CD4-positive, alpha-beta T cell (primary cell): ENCODE results near the gene ZNF273. TPM values are rescaled to one million over a fixed set of nuclear protein-coding genes. Genes with fewer than 3 reads are reported as not detected.
A peak's percentile ranks its signal among the peaks of the same experiment; 100 is the strongest.

ENCODE experiments used
- ATAC-seq: fragments of 200-7000 bp; cut with Tn5 transposase; one replicate; pipeline ENCODE4 v1.10.0; 2022; ENCODE audit warnings: mild to moderate bottlenecking; ENCODE audit not compliant: poor library complexity
- CTCF ChIA-PET: fragments of 350-600 bp; sonication (Branson Sonifier 250); formaldehyde crosslinking; loops from one replicate; lab custom pipeline; 2021; ENCODE audit warnings: antibody characterized with exemption, inconsistent platforms; lab: Charles Lee
- POLR2A ChIA-PET: fragments of 350-600 bp; sonication (Branson Sonifier 250); formaldehyde crosslinking; loops from one replicate; lab custom pipeline; 2021; ENCODE audit warnings: antibody characterized with exemption, inconsistent platforms; lab: Charles Lee
- DNase-seq, 14 experiments: peaks; one replicate each; pipeline ENCODE4 v3.0.0-alpha.2; 2013 to 2020; ENCODE audit warnings: mixed read lengths in 2 of 14
- H3K27ac ChIP-seq, 2 donors: one replicate each; pipeline versions ENCODE4 v1.5.1 to v1.7.0; 2013; ENCODE audit warnings: low read length in 2 of 2, low read depth in 1 of 2, mild to moderate bottlenecking in 1 of 2
- H3K27me3 ChIP-seq, 2 experiments: 1 replicate in 1 of 2; 2 replicates in 1 of 2; pipeline versions ENCODE4 v1.6.1 to v1.7.0; 2013; ENCODE audit warnings: low read length in 2 of 2, control low read depth in 1 of 2, mild to moderate bottlenecking in 1 of 2, moderate library complexity in 1 of 2; ENCODE audit not compliant: insufficient read depth in 2 of 2, control insufficient read depth in 1 of 2
- H3K36me3 ChIP-seq: one replicate; pipeline ENCODE4 v1.6.1; 2013; ENCODE audit warnings: low read length, control low read depth; ENCODE audit not compliant: insufficient read depth
- H3K4me1 ChIP-seq: one replicate; pipeline ENCODE4 v1.6.1; 2013; ENCODE audit warnings: low read length, control low read depth; ENCODE audit not compliant: insufficient read depth
- H3K4me3 ChIP-seq: one replicate; pipeline ENCODE4 v1.5.1; 2013; ENCODE audit warnings: mild to moderate bottlenecking, low read length, moderate library complexity
- H3K9me3 ChIP-seq, 2 experiments: 1 replicate in 1 of 2; 2 replicates in 1 of 2; pipeline versions ENCODE4 v1.6.1 to v1.7.0; 2013; ENCODE audit warnings: low read length in 2 of 2, mild to moderate bottlenecking in 2 of 2, control low read depth in 1 of 2, moderate library complexity in 1 of 2; ENCODE audit not compliant: control insufficient read depth in 1 of 2, insufficient read depth in 1 of 2
- H3K27ac Mint-ChIP-seq: one replicate; pipeline ENCODE4 v1.8.0; 2020; ENCODE audit warnings: mixed read lengths
- H3K27me3 Mint-ChIP-seq: one replicate; pipeline ENCODE4 v1.8.0; 2021; ENCODE audit warnings: mixed read lengths
- H3K36me3 Mint-ChIP-seq: one replicate; pipeline ENCODE4 v1.8.0; 2021; ENCODE audit warnings: low read depth, mixed read lengths
- H3K4me1 Mint-ChIP-seq: one replicate; pipeline ENCODE4 v1.8.0; 2021; ENCODE audit warnings: low read depth, mixed read lengths
- H3K4me3 Mint-ChIP-seq: one replicate; pipeline ENCODE4 v1.8.0; 2020; ENCODE audit warnings: mild to moderate bottlenecking, mixed read lengths
- H3K9me3 Mint-ChIP-seq: one replicate; pipeline ENCODE4 v1.8.0; 2020; ENCODE audit warnings: mixed read lengths
- CTCF ChIP-seq: fragments of 200-600 bp; IDR thresholded peaks from one replicate; pipeline ENCODE4 v1.8.0; 2022; ENCODE audit warnings: antibody characterized with exemption, mild to moderate bottlenecking
- intact Hi-C, 2 experiments: fragments of 100-400 bp; cut with DNase I in 1 of 2; cut with micrococcal nuclease in 1 of 2; formaldehyde crosslinking; loops; one replicate each; pipeline versions ENCODE4 v1.15.1 to v1.9.0; 2023 to 2025; cut with DNase I, micrococcal nuclease
- total RNA-seq, 174 experiments: library from RNA in 2 of 174; stranded (reverse) in 2 of 174; gene quantifications; one replicate each; pipeline ENCODE4 v1.2.3 and lab custom pipeline; 2021 to 2026

ZNF273 gene
- total RNA-seq, 2 experiments from 2014 or later = 6.8 TPM

- no peaks in the 10 kb centered on the region for H3K9me3 Mint-ChIP-seq
- peaks cover 0 to 67% of the 10 kb centered on the region in 2 experiments for H3K9me3 ChIP-seq
- H3K27ac ChIP-seq = no peak overlapping the region
- peaks cover 27% of the 10 kb centered on the region for H3K4me1 ChIP-seq
- DNase-seq (no peak), ATAC-seq (no peak)
- H3K36me3 ChIP-seq = no peaks in the 10 kb centered on the region
- ChIA-PET CTCF (no interaction called here), POLR2A (no interaction called here)
- no peaks in the 10 kb centered on the region for H3K36me3 Mint-ChIP-seq
- H3K27ac Mint-ChIP-seq = no peak overlapping the region
- peaks cover 7% of the 10 kb centered on the region for H3K4me1 Mint-ChIP-seq
- H3K27me3 Mint-ChIP-seq = peaks cover 46% of the 10 kb centered on the region
- peaks cover 22 to 42% of the 10 kb centered on the region in 2 experiments for H3K27me3 ChIP-seq
- no peak overlapping the region for H3K4me3 ChIP-seq
- peak overlapping the region; percentile 5 for H3K4me3 Mint-ChIP-seq
- intact Hi-C loops = no loop called here
- TF ChIP-seq CTCF = no peak
Observed at GRCh38 chr7:64879086-64879730, 23.9 kb upstream of the ZNF273 start.

DNA sequence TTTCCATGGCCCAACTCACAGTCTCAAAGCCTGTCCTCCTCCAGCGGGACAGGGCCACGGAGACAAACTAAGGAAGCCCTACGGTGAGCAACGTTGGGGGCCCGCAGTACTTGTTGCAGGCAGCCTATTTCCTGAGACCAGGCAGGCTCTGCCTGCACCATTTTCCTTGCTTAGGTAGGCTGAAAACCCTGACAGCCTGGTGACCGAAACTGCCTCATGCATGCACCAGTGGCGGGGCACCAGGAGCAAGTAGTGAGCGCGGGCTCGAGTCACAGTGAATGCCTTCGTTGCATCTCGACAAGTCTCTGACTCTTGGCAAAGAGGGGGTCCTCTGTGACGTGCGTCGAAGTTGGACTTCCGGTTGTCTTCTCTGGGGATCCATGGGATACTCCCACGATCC lies 23.3 kb upstream of the ZNF273 start:
- Histone ChIP-seq H3K4me1 (peaks cover 27% of the 10 kb centered on the region), H3K27ac (no peak overlapping the region), H3K4me3 (no peak overlapping the region), H3K36me3 (no peaks in the 10 kb centered on the region), H3K9me3 (peaks cover 0 to 67% of the 10 kb centered on the region in 2 experiments), H3K27me3 (peaks cover 22 to 45% of the 10 kb centered on the region in 2 experiments)
- ChIA-PET CTCF (no interaction called here), POLR2A (no interaction called here)
- no peak for TF ChIP-seq CTCF
- no peaks in the 10 kb centered on the region for H3K36me3 Mint-ChIP-seq
- no peak overlapping the region for H3K27ac Mint-ChIP-seq
- peaks cover 7% of the 10 kb centered on the region for H3K4me1 Mint-ChIP-seq
- H3K9me3 Mint-ChIP-seq = no peaks in the 10 kb centered on the region
- H3K4me3 Mint-ChIP-seq = no peak overlapping the region
- intact Hi-C loops = no loop called here
- no peak for ATAC-seq
- no peak for DNase-seq
- H3K27me3 Mint-ChIP-seq = peaks cover 51% of the 10 kb centered on the region

- H3K4me3 ChIP-seq = no peak overlapping the region
- Mint-ChIP-seq H3K36me3 (no peaks in the 10 kb centered on the region), H3K4me3 (no peak overlapping the region), H3K9me3 (no peaks in the 10 kb centered on the region), H3K27ac (no peak overlapping the region), H3K4me1 (peaks cover 7% of the 10 kb centered on the region), H3K27me3 (peaks cover 60% of the 10 kb centered on the region)
- H3K4me1 ChIP-seq = peaks cover 27% of the 10 kb centered on the region
- DNase-seq (no peak), ATAC-seq (no peak)
- peaks cover 0 to 59% of the 10 kb centered on the region in 2 experiments for H3K9me3 ChIP-seq
- H3K36me3 ChIP-seq = no peaks in the 10 kb centered on the region
- H3K27ac ChIP-seq = no peak overlapping the region
- ChIA-PET POLR2A (no interaction called here), CTCF (no interaction called here)
- TF ChIP-seq CTCF = no peak
- intact Hi-C loops = no loop called here
- H3K27me3 ChIP-seq = peaks cover 22 to 49% of the 10 kb centered on the region in 2 experiments
Observed at GRCh38 chr7:64880322-64881297, 22.5 kb upstream of the ZNF273 start.
